WTC11 (cell line): Measurements from ENCODE around the gene DMPK.
"Not testable (repeated sequence)": the region's sequence is repeated elsewhere in the genome, so short reads cannot be mapped to it uniquely, and the experiment has no call there.

Experiments
- CREB1 ChIP-seq: sonication (generic); formaldehyde crosslinking; IDR thresholded peaks from 2 replicates; pipeline ENCODE4 v1.8.0; 2023; ENCODE audit warnings: mild to moderate bottlenecking, missing genetic modification reagents
- FOXJ3 ChIP-seq: sonication (generic); formaldehyde crosslinking; IDR thresholded peaks from 2 replicates; pipeline ENCODE4 v1.9.0; 2021; ENCODE audit warnings: missing genetic modification reagents, mild to moderate bottlenecking, borderline replicate concordance
- NR2C2 ChIP-seq: sonication (generic); formaldehyde crosslinking; IDR thresholded peaks from 2 replicates; pipeline ENCODE4 v1.8.0; 2022; ENCODE audit warnings: mild to moderate bottlenecking, missing genetic modification reagents
- TEAD4 ChIP-seq: sonication (generic); formaldehyde crosslinking; IDR thresholded peaks from 2 replicates; pipeline ENCODE4 v1.8.0; 2022; ENCODE audit warnings: mild to moderate bottlenecking, missing genetic modification reagents
- TF ChIP-seq, protein P1 (sequence below): fragments of 200-600 bp; IDR thresholded peaks from 2 replicates; pipeline ENCODE4 v1.8.0; 2022; ENCODE audit warnings: antibody characterized with exemption
- TF ChIP-seq, protein P2 (sequence below): sonication (generic); formaldehyde crosslinking; IDR thresholded peaks from 2 replicates; pipeline ENCODE4 v1.8.1; 2022; ENCODE audit warnings: low read depth, missing genetic modification reagents, borderline replicate concordance
- TF ChIP-seq, protein P3 (sequence below): sonication (generic); formaldehyde crosslinking; IDR thresholded peaks from 2 replicates; pipeline ENCODE4 v1.8.1; 2023; ENCODE audit warnings: mild to moderate bottlenecking, missing genetic modification reagents, moderate library complexity

DNA sequence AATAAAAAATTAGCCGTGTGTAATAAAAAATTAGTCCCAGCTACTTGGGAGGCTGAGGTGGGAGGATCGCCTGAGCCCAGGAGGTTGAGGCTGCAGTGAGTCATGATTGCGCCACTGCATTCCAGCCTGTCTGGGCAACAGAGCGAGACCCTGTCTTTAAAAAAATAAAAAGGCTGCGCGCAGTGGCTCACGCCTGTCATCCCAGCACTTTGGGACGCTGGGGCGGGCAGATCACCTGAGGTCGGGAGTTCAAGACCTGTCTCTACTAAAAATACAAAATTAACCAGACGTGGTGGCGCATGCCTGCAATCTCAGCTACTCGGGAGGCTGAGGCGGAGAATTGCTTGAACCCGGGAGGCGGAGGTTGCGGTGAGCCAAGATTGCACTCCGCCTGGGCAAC, 53.6 kb downstream of the DMPK start:
- TF ChIP-seq TEAD4, CREB1, FOXJ3, NR2C2 (CRISPR knock-in tag): not testable (repeated sequence)
- TF ChIP-seq, protein P1, sequence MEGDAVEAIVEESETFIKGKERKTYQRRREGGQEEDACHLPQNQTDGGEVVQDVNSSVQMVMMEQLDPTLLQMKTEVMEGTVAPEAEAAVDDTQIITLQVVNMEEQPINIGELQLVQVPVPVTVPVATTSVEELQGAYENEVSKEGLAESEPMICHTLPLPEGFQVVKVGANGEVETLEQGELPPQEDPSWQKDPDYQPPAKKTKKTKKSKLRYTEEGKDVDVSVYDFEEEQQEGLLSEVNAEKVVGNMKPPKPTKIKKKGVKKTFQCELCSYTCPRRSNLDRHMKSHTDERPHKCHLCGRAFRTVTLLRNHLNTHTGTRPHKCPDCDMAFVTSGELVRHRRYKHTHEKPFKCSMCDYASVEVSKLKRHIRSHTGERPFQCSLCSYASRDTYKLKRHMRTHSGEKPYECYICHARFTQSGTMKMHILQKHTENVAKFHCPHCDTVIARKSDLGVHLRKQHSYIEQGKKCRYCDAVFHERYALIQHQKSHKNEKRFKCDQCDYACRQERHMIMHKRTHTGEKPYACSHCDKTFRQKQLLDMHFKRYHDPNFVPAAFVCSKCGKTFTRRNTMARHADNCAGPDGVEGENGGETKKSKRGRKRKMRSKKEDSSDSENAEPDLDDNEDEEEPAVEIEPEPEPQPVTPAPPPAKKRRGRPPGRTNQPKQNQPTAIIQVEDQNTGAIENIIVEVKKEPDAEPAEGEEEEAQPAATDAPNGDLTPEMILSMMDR: not testable (repeated sequence)
- TF ChIP-seq, protein P2, sequence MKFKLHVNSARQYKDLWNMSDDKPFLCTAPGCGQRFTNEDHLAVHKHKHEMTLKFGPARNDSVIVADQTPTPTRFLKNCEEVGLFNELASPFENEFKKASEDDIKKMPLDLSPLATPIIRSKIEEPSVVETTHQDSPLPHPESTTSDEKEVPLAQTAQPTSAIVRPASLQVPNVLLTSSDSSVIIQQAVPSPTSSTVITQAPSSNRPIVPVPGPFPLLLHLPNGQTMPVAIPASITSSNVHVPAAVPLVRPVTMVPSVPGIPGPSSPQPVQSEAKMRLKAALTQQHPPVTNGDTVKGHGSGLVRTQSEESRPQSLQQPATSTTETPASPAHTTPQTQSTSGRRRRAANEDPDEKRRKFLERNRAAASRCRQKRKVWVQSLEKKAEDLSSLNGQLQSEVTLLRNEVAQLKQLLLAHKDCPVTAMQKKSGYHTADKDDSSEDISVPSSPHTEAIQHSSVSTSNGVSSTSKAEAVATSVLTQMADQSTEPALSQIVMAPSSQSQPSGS (CRISPR knock-in tag): not testable (repeated sequence)
- TF ChIP-seq, protein P3, sequence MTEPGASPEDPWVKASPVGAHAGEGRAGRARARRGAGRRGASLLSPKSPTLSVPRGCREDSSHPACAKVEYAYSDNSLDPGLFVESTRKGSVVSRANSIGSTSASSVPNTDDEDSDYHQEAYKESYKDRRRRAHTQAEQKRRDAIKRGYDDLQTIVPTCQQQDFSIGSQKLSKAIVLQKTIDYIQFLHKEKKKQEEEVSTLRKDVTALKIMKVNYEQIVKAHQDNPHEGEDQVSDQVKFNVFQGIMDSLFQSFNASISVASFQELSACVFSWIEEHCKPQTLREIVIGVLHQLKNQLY (CRISPR knock-in tag): not testable (repeated sequence)
